Measurements from ENCODE around the gene POPDC2.

DNA sequence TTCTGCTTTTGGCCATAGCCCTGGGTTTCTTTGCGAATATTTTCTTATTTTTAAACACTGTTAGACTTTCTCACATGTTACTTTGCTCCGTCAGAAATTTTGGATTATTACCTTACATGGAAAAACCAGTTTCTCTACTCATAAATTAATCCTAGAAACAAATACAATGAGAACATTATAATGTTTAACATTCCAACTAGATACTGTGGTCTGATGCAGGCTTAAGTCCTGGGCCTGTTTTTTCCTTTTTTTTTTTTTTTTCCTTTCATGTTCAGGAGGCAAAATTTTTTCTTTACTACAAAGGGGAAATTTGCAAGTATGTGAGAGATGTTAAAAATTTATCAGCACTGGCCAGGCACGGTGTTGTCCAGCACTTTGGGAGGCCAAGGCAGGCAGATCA is 28.9 kb downstream of the POPDC2 start:
- TF ChIP-seq EZH2 (IDR thresholded peaks at IDR 0.05; ENCODE audit: borderline replicate concordance, low read depth, low read length, severe bottlenecking) (no peak), CTCF (IDR thresholded peaks at IDR 0.05; ENCODE audit: borderline replicate concordance, extremely low read depth, low read length, poor library complexity, severe bottlenecking) (no peak)
